Germinal center (tissue), 1 donor: ENCODE data around the gene RAB3B.

Source experiments
- DNase-seq: peaks from one replicate; pipeline ENCODE4 v3.0.0; 2012; ENCODE audit warnings: mixed read lengths, low spot score

The RAB3B gene

GRCh38 chr1:51871351-51871975, 119.0 kb downstream of the RAB3B start:
- DNase-seq: no peak

- DNase-seq: no peak
Observed at GRCh38 chr1:51870603-51871350, 119.7 kb downstream of the RAB3B start.

- DNase-seq: no peak
Observed at GRCh38 chr1:51867479-51868232, 122.8 kb downstream of the RAB3B start.

GRCh38 chr1:51863384-51863783, 127.1 kb downstream of the RAB3B start:
- peak; percentile 64 for DNase-seq

GRCh38 chr1:51861669-51862068, 128.8 kb downstream of the RAB3B start:
- DNase-seq: no peak

GRCh38 chr1:51859735-51860134, 130.8 kb downstream of the RAB3B start:
- DNase-seq: no peak

- no peak for DNase-seq
Observed at GRCh38 chr1:51859333-51859732, 131.2 kb downstream of the RAB3B start.

GRCh38 chr1:51858892-51859291, 131.6 kb downstream of the RAB3B start:
- DNase-seq: no peak
